Measurements from ENCODE around the gene PHACTR2. TPM values are rescaled to one million over a fixed set of nuclear protein-coding genes. Genes with fewer than 3 reads are reported as not detected.

Gene PHACTR2
- total RNA-seq, 2 donors from 2014 or later, result 164 to 222 TPM

DNA sequence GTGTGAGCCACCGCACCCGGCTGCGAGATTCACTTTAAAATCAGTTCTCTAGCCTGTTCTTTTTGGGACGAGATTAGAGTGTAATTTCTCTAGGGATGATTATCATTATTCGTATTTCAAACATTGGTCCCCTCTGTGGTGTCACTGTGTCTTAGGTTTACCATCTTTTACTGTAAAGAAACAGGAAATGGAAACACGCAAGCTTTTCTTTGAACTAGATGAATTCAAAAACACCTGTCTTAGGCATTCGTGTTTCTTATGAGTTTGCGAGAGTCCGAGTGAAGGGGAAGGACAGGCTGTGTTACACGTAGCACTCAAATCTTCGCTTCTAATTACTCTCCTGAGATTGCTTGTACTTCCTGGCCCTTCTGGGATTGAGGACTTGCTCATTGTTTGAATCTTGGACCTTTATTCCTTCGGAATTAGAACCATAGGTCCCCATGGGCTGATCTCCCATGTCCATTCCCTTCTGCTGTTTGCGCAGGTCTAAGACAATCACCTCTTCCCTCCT, 61.6 kb downstream of the PHACTR2 start:
- no peak overlapping the region for H3K4me3 Mint-ChIP-seq
- H3K27me3 ChIP-seq (ENCODE audit: control insufficient read depth, insufficient read depth, low read length, poor library complexity, severe bottlenecking), result no peaks in the 10 kb centered on the region
- TF ChIP-seq, protein P1, sequence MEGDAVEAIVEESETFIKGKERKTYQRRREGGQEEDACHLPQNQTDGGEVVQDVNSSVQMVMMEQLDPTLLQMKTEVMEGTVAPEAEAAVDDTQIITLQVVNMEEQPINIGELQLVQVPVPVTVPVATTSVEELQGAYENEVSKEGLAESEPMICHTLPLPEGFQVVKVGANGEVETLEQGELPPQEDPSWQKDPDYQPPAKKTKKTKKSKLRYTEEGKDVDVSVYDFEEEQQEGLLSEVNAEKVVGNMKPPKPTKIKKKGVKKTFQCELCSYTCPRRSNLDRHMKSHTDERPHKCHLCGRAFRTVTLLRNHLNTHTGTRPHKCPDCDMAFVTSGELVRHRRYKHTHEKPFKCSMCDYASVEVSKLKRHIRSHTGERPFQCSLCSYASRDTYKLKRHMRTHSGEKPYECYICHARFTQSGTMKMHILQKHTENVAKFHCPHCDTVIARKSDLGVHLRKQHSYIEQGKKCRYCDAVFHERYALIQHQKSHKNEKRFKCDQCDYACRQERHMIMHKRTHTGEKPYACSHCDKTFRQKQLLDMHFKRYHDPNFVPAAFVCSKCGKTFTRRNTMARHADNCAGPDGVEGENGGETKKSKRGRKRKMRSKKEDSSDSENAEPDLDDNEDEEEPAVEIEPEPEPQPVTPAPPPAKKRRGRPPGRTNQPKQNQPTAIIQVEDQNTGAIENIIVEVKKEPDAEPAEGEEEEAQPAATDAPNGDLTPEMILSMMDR (conservative IDR thresholded peaks at IDR 0.05), result no peak
- H3K9ac ChIP-seq (ENCODE audit: extremely low read depth, low read length, poor library complexity, severe bottlenecking), result no peak overlapping the region
- H3K4me1 ChIP-seq (ENCODE audit: control insufficient read depth, insufficient read depth, low read length), result peaks cover 22% of the 10 kb centered on the region
- H3K27me3 Mint-ChIP-seq (ENCODE audit: insufficient read depth), result no peaks in the 10 kb centered on the region
- H3K4me1 Mint-ChIP-seq, result peaks cover 42% of the 10 kb centered on the region
- no peaks in the 10 kb centered on the region for H3K9me3 Mint-ChIP-seq
- 96 to 97% methylated on average over 12 to 13 of the region's 13 CpGs for WGBS, 2 experiments (ENCODE audit: insufficient coverage in 1 of 2, insufficient read length in 1 of 2)
- H3K36me3 ChIP-seq (ENCODE audit: control insufficient read depth, insufficient read depth, low read length), result peaks cover 47% of the 10 kb centered on the region
- no peaks in the 10 kb centered on the region for H3K9me3 ChIP-seq (ENCODE audit: control insufficient read depth, low read length)
- no peak overlapping the region for H3K27ac Mint-ChIP-seq
- no peak overlapping the region for H3K4me3 ChIP-seq (ENCODE audit: low read length)
- no peak overlapping the region for H3K27ac ChIP-seq (ENCODE audit: low read depth, low read length)
- no peak for DNase-seq
- peaks cover 30% of the 10 kb centered on the region for H3K36me3 Mint-ChIP-seq (ENCODE audit: low read depth)

GRCh38 chr6:143740213-143740612, 62.4 kb downstream of the PHACTR2 start:
- Histone ChIP-seq H3K27ac (ENCODE audit: low read depth, low read length) (no peak overlapping the region), H3K9ac (ENCODE audit: extremely low read depth, low read length, poor library complexity, severe bottlenecking) (no peak overlapping the region), H3K27me3 (ENCODE audit: control insufficient read depth, insufficient read depth, low read length, poor library complexity, severe bottlenecking) (no peaks in the 10 kb centered on the region), H3K4me1 (ENCODE audit: control insufficient read depth, insufficient read depth, low read length) (peaks cover 23% of the 10 kb centered on the region), H3K36me3 (ENCODE audit: control insufficient read depth, insufficient read depth, low read length) (peaks cover 47% of the 10 kb centered on the region), H3K9me3 (ENCODE audit: control insufficient read depth, low read length) (no peaks in the 10 kb centered on the region), H3K4me3 (ENCODE audit: low read length) (no peak overlapping the region)
- TF ChIP-seq, protein P1 (conservative IDR thresholded peaks at IDR 0.05), result no peak
- WGBS, 2 experiments (ENCODE audit: insufficient coverage in 1 of 2, insufficient read length in 1 of 2), result 98 to 100% methylated on average over 1 to 2 of the region's 2 CpGs
- no peak overlapping the region for H3K27ac Mint-ChIP-seq
- H3K9me3 Mint-ChIP-seq, result no peaks in the 10 kb centered on the region
- DNase-seq, result no peak
- H3K4me3 Mint-ChIP-seq, result no peak overlapping the region
- no peaks in the 10 kb centered on the region for H3K27me3 Mint-ChIP-seq (ENCODE audit: insufficient read depth)
- H3K4me1 Mint-ChIP-seq, result peaks cover 44% of the 10 kb centered on the region
- peaks cover 30% of the 10 kb centered on the region for H3K36me3 Mint-ChIP-seq (ENCODE audit: low read depth)

GRCh38 chr6:143741480-143741879, 63.7 kb downstream of the PHACTR2 start:
- Histone ChIP-seq H3K9ac (ENCODE audit: extremely low read depth, low read length, poor library complexity, severe bottlenecking) (no peak overlapping the region), H3K9me3 (ENCODE audit: control insufficient read depth, low read length) (no peaks in the 10 kb centered on the region), H3K27me3 (ENCODE audit: control insufficient read depth, insufficient read depth, low read length, poor library complexity, severe bottlenecking) (no peaks in the 10 kb centered on the region), H3K4me3 (ENCODE audit: low read length) (no peak overlapping the region), H3K4me1 (ENCODE audit: control insufficient read depth, insufficient read depth, low read length) (peaks cover 31% of the 10 kb centered on the region), H3K36me3 (ENCODE audit: control insufficient read depth, insufficient read depth, low read length) (peaks cover 43% of the 10 kb centered on the region), H3K27ac (ENCODE audit: low read depth, low read length) (no peak overlapping the region)
- no peak overlapping the region for H3K27ac Mint-ChIP-seq
- peaks cover 48% of the 10 kb centered on the region for H3K4me1 Mint-ChIP-seq
- TF ChIP-seq, protein P1 (conservative IDR thresholded peaks at IDR 0.05), result no peak
- no peaks in the 10 kb centered on the region for H3K27me3 Mint-ChIP-seq (ENCODE audit: insufficient read depth)
- no peaks in the 10 kb centered on the region for H3K9me3 Mint-ChIP-seq
- WGBS, 2 experiments (ENCODE audit: insufficient coverage in 1 of 2, insufficient read length in 1 of 2), result 85 to 100% methylated on average over 1 to 3 of the region's 3 CpGs
- H3K36me3 Mint-ChIP-seq (ENCODE audit: low read depth), result peaks cover 30% of the 10 kb centered on the region
- no peak overlapping the region for H3K4me3 Mint-ChIP-seq
- no peak for DNase-seq

Measured in endodermal cell (in vitro differentiated cells).